GM21367 (cell line): Measurements from ENCODE around the gene CIP2A.

Experiments used
- ATAC-seq: cut with Tn5 transposase; IDR thresholded peaks from one replicate; pipeline ENCODE4 v1.9.1; 2021; ENCODE audit not compliant: unreplicated experiment

Gene CIP2A

GRCh38 chr3:108511490-108511889 is 77.7 kb downstream of the CIP2A start:
- no peak for ATAC-seq

GRCh38 chr3:108511055-108511454 is 78.2 kb downstream of the CIP2A start:
- no peak for ATAC-seq

GRCh38 chr3:108510496-108510895 is 78.7 kb downstream of the CIP2A start, which contains the start of gene MYH15:
Gene MYH15 (minus strand): TSS chr3:108510596. CDS start chr3:108510530, 66 bp downstream.
- no peak for ATAC-seq

- ATAC-seq = no peak
Measured at GRCh38 chr3:108509871-108510270, 79.4 kb downstream of the CIP2A start.

GRCh38 chr3:108509263-108509662 is 80.0 kb downstream of the CIP2A start:
- no peak for ATAC-seq

GRCh38 chr3:108507902-108508301 is 81.3 kb downstream of the CIP2A start:
- no peak for ATAC-seq

GRCh38 chr3:108505811-108506210 is 83.4 kb downstream of the CIP2A start:
- no peak for ATAC-seq

- ATAC-seq = no peak
Measured at GRCh38 chr3:108503722-108504121, 85.5 kb downstream of the CIP2A start.

GRCh38 chr3:108501535-108501934 is 87.7 kb downstream of the CIP2A start:
- ATAC-seq = no peak

- no peak for ATAC-seq
Measured at GRCh38 chr3:108500728-108501127, 88.5 kb downstream of the CIP2A start.
